ENCODE measurements around the gene PTPRD.

DNA sequence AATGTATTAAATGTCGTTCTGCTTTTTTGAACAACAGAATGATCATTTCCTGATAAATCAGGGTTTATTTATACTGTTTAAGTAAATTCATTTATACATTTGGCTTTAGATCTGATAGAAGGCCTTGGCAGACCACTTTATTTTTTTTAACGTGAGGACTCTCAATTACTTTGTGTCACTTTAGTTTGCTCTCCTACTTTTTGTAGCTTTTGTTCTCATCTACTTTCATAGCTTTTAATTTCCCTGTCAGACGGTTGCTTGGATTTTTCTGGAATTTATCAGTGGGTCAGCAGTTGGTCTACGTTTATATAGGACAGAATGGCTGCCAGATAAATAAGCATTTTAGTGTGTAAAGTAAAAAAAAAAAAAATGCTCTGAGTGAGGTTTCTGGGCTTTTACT, 1910.9 kb downstream of the PTPRD start:
- TF ChIP-seq, protein P1, sequence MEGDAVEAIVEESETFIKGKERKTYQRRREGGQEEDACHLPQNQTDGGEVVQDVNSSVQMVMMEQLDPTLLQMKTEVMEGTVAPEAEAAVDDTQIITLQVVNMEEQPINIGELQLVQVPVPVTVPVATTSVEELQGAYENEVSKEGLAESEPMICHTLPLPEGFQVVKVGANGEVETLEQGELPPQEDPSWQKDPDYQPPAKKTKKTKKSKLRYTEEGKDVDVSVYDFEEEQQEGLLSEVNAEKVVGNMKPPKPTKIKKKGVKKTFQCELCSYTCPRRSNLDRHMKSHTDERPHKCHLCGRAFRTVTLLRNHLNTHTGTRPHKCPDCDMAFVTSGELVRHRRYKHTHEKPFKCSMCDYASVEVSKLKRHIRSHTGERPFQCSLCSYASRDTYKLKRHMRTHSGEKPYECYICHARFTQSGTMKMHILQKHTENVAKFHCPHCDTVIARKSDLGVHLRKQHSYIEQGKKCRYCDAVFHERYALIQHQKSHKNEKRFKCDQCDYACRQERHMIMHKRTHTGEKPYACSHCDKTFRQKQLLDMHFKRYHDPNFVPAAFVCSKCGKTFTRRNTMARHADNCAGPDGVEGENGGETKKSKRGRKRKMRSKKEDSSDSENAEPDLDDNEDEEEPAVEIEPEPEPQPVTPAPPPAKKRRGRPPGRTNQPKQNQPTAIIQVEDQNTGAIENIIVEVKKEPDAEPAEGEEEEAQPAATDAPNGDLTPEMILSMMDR (IDR thresholded peaks at IDR 0.05 in 4 of 5, conservative IDR thresholded peaks at IDR 0.05 in 1 of 5), result no peak
- no peak for TF ChIP-seq POLR2A (IDR thresholded peaks at IDR 0.05)
